HCT116 (cell line): ENCODE results near the gene C1orf116. TPM values are rescaled to one million over a fixed set of nuclear protein-coding genes. Genes with fewer than 3 reads are reported as not detected.
A peak's percentile ranks its signal among the peaks of the same experiment; 100 is the strongest.

Source experiments
- ATAC-seq: fragments of 200-7000 bp; cut with Tn5 transposase; 2 replicates; pipeline ENCODE4 v1.9.1; 2020; ENCODE audit warnings: mild to moderate bottlenecking, moderate library complexity
- BruUV-seq: library from RNA; stranded (reverse); fragments of 400-500 nt; replicated peaks from 2 replicates; lab custom pipeline; 2021; lab: Mats Ljungman, UMichigan
- CTCF ChIA-PET: fragments of 300-600 bp; sonication (Branson Sonifier 250); formaldehyde crosslinking; loops from one replicate; lab custom pipeline; 2021; ENCODE audit warnings: antibody characterized with exemption; lab: Charles Lee
- POLR2A ChIA-PET: fragments of 300-600, 350-600 bp; sonication (Branson Sonifier 250); formaldehyde crosslinking; loops from one replicate; lab custom pipeline; 2021; ENCODE audit warnings: antibody characterized with exemption; lab: Charles Lee
- RAD21 ChIA-PET, 2 experiments: fragments of 300-600 bp; sonication (Branson Sonifier 250); formaldehyde crosslinking; loops; one replicate each; lab custom pipeline; 2023; ENCODE audit warnings: low total read pairs in 2 of 2; ENCODE audit not compliant: uncharacterized antibody in 2 of 2, unreplicated experiment in 2 of 2, low non-redundant PET in 1 of 2; lab: Charles Lee
- DNase-seq: peaks from one replicate; pipeline ENCODE4 v3.0.0-alpha.2; 2010; ENCODE audit warnings: low read depth, low spot score
- H2AFZ ChIP-seq: fragments of 200-600 bp; shearing (Covaris generic), sonication (generic); 2 replicates; pipeline ENCODE4 v1.6.1; 2017; ENCODE audit warnings: low read depth, mixed run types, mixed read lengths, antibody characterized with exemption, low read length; ENCODE audit not compliant: poor library complexity, severe bottlenecking
- H3K27ac ChIP-seq: 2 replicates; pipeline ENCODE4 v1.5.1; 2012; ENCODE audit warnings: low read depth, low read length
- H3K27me3 ChIP-seq: fragments of 200-600 bp; sonication (generic); 2 replicates; pipeline ENCODE4 v1.6.1; 2016; ENCODE audit warnings: mixed run types, low read length, mixed read lengths; ENCODE audit not compliant: insufficient read depth
- H3K36me3 ChIP-seq, 2 experiments: fragments of 200-500 bp in 1 of 2; fragments of 200-600 bp in 1 of 2; sonication (Bioruptor generic) in 1 of 2; sonication (generic) in 1 of 2; 2 replicates each; pipeline versions ENCODE4 v1.5.1 to v1.6.1; 2014 to 2016; ENCODE audit warnings: low read length in 2 of 2, inconsistent platforms in 1 of 2, mixed read lengths in 1 of 2, mixed run types in 1 of 2; ENCODE audit not compliant: insufficient read depth in 2 of 2, control insufficient read depth in 1 of 2
- H3K4me1 ChIP-seq, 2 experiments: fragments of 200-600 bp in 1 of 2; sonication (generic) in 1 of 2; 2 replicates each; pipeline versions ENCODE4 v1.5.1 to v1.6.1; 2012 to 2017; ENCODE audit warnings: low read length in 2 of 2, inconsistent platforms in 1 of 2, mild to moderate bottlenecking in 1 of 2, mixed read lengths in 1 of 2, mixed run types in 1 of 2, moderate library complexity in 1 of 2; ENCODE audit not compliant: insufficient read depth in 2 of 2, control insufficient read depth in 1 of 2
- H3K4me2 ChIP-seq: fragments of 200-600 bp; sonication (generic); 2 replicates; pipeline ENCODE4 v1.6.1; 2017; ENCODE audit warnings: mixed run types, low read length, mixed read lengths
- H3K4me3 ChIP-seq, 2 experiments: fragments of 200-600 bp in 1 of 2; sonication (generic) in 1 of 2; replicated peaks in 1 of 2; 2 replicates each; pipeline ENCODE4 v1.5.1; 2011 to 2016; ENCODE audit warnings: low read length in 2 of 2, control low read depth in 1 of 2, low read depth in 1 of 2, mild to moderate bottlenecking in 1 of 2, mixed read lengths in 1 of 2, mixed run types in 1 of 2
- H3K79me2 ChIP-seq: fragments of 200-600 bp; sonication (generic); 2 replicates; pipeline ENCODE4 v1.6.1; 2017; ENCODE audit warnings: mild to moderate bottlenecking, mixed run types, low read length, moderate library complexity, mixed read lengths; ENCODE audit not compliant: insufficient read depth
- H3K9ac ChIP-seq: fragments of 200-600 bp; sonication (generic); 2 replicates; pipeline ENCODE4 v1.6.1; 2016; ENCODE audit warnings: low read length, mixed read lengths
- H3K9me2 ChIP-seq: fragments of 200-600 bp; sonication (generic), shearing (Covaris generic); 2 replicates; pipeline ENCODE4 v1.6.1; 2017; ENCODE audit warnings: mixed run types, mild to moderate bottlenecking, moderate library complexity; ENCODE audit not compliant: insufficient read depth
- H3K9me3 ChIP-seq, 2 experiments: fragments of 200-500 bp in 1 of 2; fragments of 200-600 bp in 1 of 2; sonication (Bioruptor generic) in 1 of 2; sonication (generic) in 1 of 2; 2 replicates each; pipeline ENCODE4 v1.6.1; 2014 to 2017; ENCODE audit warnings: low read length in 2 of 2, mixed read lengths in 2 of 2, inconsistent platforms in 1 of 2, low read depth in 1 of 2, mild to moderate bottlenecking in 1 of 2, mixed run types in 1 of 2, moderate library complexity in 1 of 2; ENCODE audit not compliant: control insufficient read depth in 1 of 2, insufficient read depth in 1 of 2
- H4K20me1 ChIP-seq: fragments of 200-600 bp; sonication (generic), shearing (Covaris generic); 2 replicates; pipeline ENCODE4 v1.6.1; 2017; ENCODE audit warnings: mixed run types, mild to moderate bottlenecking, moderate library complexity; ENCODE audit not compliant: insufficient read depth
- ATF3 ChIP-seq: IDR thresholded peaks from 2 replicates; pipeline ENCODE4 v1.6.1; 2012
- CBX3 ChIP-seq: IDR thresholded peaks from 2 replicates; pipeline ENCODE4 v1.6.1; 2012; ENCODE audit warnings: low read depth
- CEBPB ChIP-seq: IDR thresholded peaks from 2 replicates; pipeline ENCODE4 v1.6.1; 2012; ENCODE audit warnings: low read depth
- CTCF ChIP-seq, 3 experiments: fragments of 200-600 bp in 1 of 3; sonication (generic) in 1 of 3; IDR thresholded peaks in 2 of 3; conservative IDR thresholded peaks in 1 of 3; 2 replicates each; pipeline ENCODE4 v1.5.1; 2012 to 2017; ENCODE audit warnings: low read depth in 2 of 3, low read length in 2 of 3, antibody characterized with exemption in 1 of 3, borderline replicate concordance in 1 of 3, control low read depth in 1 of 3, mild to moderate bottlenecking in 1 of 3, mixed read lengths in 1 of 3, mixed run types in 1 of 3, moderate library complexity in 1 of 3; ENCODE audit not compliant: insufficient read depth in 1 of 3
- EGR1 ChIP-seq: IDR thresholded peaks from 2 replicates; pipeline ENCODE4 v1.6.1; 2012; ENCODE audit warnings: low read depth
- ELF1 ChIP-seq: IDR thresholded peaks from 2 replicates; pipeline ENCODE4 v1.6.1; 2012; ENCODE audit warnings: low read depth, borderline replicate concordance
- EZH2 ChIP-seq: fragments of 200-600 bp; sonication (generic); IDR thresholded peaks from 2 replicates; pipeline ENCODE4 v1.6.1; 2017; ENCODE audit warnings: antibody characterized with exemption, mixed run types
- JUND ChIP-seq: IDR thresholded peaks from 2 replicates; pipeline ENCODE4 v1.6.1; 2012
- MAX ChIP-seq: IDR thresholded peaks from 2 replicates; pipeline ENCODE4 v1.6.1; 2012
- POLR2A ChIP-seq: IDR thresholded peaks from 2 replicates; pipeline ENCODE4 v1.7.0; 2011; ENCODE audit warnings: borderline replicate concordance; ENCODE audit not compliant: insufficient read depth, insufficient read length; ENCODE audit errors: extremely low read depth
- POLR2AphosphoS5 ChIP-seq: IDR thresholded peaks from 2 replicates; pipeline ENCODE4 v1.6.1; 2011; ENCODE audit warnings: mild to moderate bottlenecking, low read depth, low read length, moderate library complexity
- RAD21 ChIP-seq: IDR thresholded peaks from 2 replicates; pipeline ENCODE4 v1.6.1; 2012; ENCODE audit warnings: low read depth, mild to moderate bottlenecking
- REST ChIP-seq: IDR thresholded peaks from 2 replicates; pipeline ENCODE4 v1.6.1; 2012; ENCODE audit warnings: low read depth
- SIN3A ChIP-seq: IDR thresholded peaks from 2 replicates; pipeline ENCODE4 v1.6.1; 2012; ENCODE audit warnings: low read depth
- SRF ChIP-seq: IDR thresholded peaks from 2 replicates; pipeline ENCODE4 v1.6.1; 2012; ENCODE audit warnings: low read depth
- TCF7L2 ChIP-seq: IDR thresholded peaks from 2 replicates; pipeline ENCODE4 v1.7.0; 2011; ENCODE audit warnings: borderline replicate concordance, inconsistent platforms; ENCODE audit not compliant: insufficient read depth, insufficient read length; ENCODE audit errors: extremely low read depth
- YY1 ChIP-seq: IDR thresholded peaks from 2 replicates; pipeline ENCODE4 v1.6.1; 2011; ENCODE audit warnings: low read length, low read depth, moderate library complexity, mild to moderate bottlenecking; ENCODE audit not compliant: insufficient replicate concordance; ENCODE audit errors: extremely low read depth
- ZBTB33 ChIP-seq: IDR thresholded peaks from 2 replicates; pipeline ENCODE4 v1.6.1; 2011; ENCODE audit warnings: mild to moderate bottlenecking, low read length, moderate library complexity; ENCODE audit not compliant: insufficient replicate concordance; ENCODE audit errors: extremely low read depth
- ZNF274 ChIP-seq: fragments of 200-500 bp; sonication (Bioruptor generic); IDR thresholded peaks from 2 replicates; pipeline ENCODE4 v1.6.1; 2014; ENCODE audit warnings: mild to moderate bottlenecking, low read depth, low read length, inconsistent platforms
- intact Hi-C: fragments of 100-400 bp; cut with micrococcal nuclease; formaldehyde crosslinking; loops from 2 replicates; pipeline ENCODE4 v1.10.0; 2022
- total RNA-seq: library from RNA; stranded (reverse); gene quantifications from one replicate; pipeline ENCODE4 v1.2.1, GENCODE V29; 2021; ENCODE audit not compliant: unreplicated experiment

Gene C1orf116
- total RNA-seq, 1 experiment from 2014 or later, result 3.6 TPM

- peaks cover 27 to 56% of the 10 kb centered on the region in 2 experiments for H3K4me1 ChIP-seq
- CTCF ChIA-PET, result interaction anchor here (1.3 kb wide), 1 partner anchor 44 kb away, joined by 3 read pairs; no protein-coding TSS in a partner anchor
Measured at GRCh38 chr1:207003210-207003609, 29.3 kb downstream of the C1orf116 start.

More at GRCh38 chr1:207003210-207003609, 29.3 kb downstream of the C1orf116 start:
- ChIA-PET POLR2A (no interaction called here), RAD21 (no interaction called here)
- H3K9me2 ChIP-seq, result no peaks in the 10 kb centered on the region
- ATAC-seq, result no peak
- BruUV-seq, result no TSS peak
- peak overlapping the region; percentile 37 for H3K4me2 ChIP-seq
- H3K4me3 ChIP-seq, result no peak overlapping the region
- no peaks in the 10 kb centered on the region for H3K27me3 ChIP-seq
- H3K9me3 ChIP-seq, result no peaks in the 10 kb centered on the region; a peak in 1 of 4 replicates
- no peaks in the 10 kb centered on the region for H4K20me1 ChIP-seq
- intact Hi-C loops, result no loop called here
- H3K9ac ChIP-seq, result no peak overlapping the region
- no peaks in the 10 kb centered on the region for H3K36me3 ChIP-seq
- no peak for DNase-seq
- no peak overlapping the region for H2AFZ ChIP-seq
- no peak for TF ChIP-seq EZH2
- no peak for TF ChIP-seq SIN3A
- TF ChIP-seq SRF, result no peak
- TF ChIP-seq ELF1, result no peak
- TF ChIP-seq ZNF274, result no peak
- TF ChIP-seq TCF7L2, result no peak
- TF ChIP-seq CTCF (IDR thresholded peaks at IDR 0.05 in 2 of 3, conservative IDR thresholded peaks at IDR 0.05 in 1 of 3; ENCODE audit: borderline replicate concordance in 1 of 3, insufficient read depth in 1 of 3, low read depth in 2 of 3, low read length in 2 of 3), result no peak
- TF ChIP-seq JUND, result no peak
- TF ChIP-seq EGR1, result no peak
- TF ChIP-seq POLR2AphosphoS5, result no peak
- TF ChIP-seq POLR2A, result no peak
- no peak for TF ChIP-seq CEBPB
- TF ChIP-seq YY1, result no peak
- TF ChIP-seq MAX, result no peak
- TF ChIP-seq ZBTB33, result no peak
- no peak for TF ChIP-seq REST
- TF ChIP-seq ATF3, result no peak
- TF ChIP-seq CBX3, result no peak
- no peak for TF ChIP-seq RAD21
- no peak overlapping the region for H3K27ac ChIP-seq
- H3K79me2 ChIP-seq, result no peaks in the 10 kb centered on the region
